NCI-H1092 treated with DMSO at 0.1 percent for 48 hours (cell line): ENCODE data around the gene RNF222.
"Not testable (repeated sequence)": the region's sequence is repeated elsewhere in the genome, so short reads cannot be mapped to it uniquely, and the experiment has no call there.

Experiments used
- DNase-seq: peaks from one replicate; lab custom pipeline; 2025; lab: John Stamatoyannopoulos, UW

The RNF222 gene

DNA sequence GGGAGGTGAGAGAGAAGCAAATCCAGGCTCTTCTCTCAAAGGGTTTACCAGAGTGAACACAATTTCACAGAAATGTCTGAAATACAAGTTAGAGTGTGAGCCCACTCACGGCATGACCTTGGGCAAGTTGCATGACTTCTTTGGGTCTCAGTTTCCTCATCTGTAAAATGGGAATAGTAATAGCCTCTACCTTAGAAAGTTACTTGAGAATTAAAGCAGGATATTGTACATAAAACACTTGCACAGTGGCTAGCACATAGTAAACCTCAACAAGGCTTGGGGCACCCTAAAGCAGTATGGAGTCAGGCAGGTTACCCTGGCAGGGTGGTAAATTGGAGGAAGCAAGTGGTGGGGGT, 13.2 kb upstream of the RNF222 start:
- DNase-seq, result no peak

DNA sequence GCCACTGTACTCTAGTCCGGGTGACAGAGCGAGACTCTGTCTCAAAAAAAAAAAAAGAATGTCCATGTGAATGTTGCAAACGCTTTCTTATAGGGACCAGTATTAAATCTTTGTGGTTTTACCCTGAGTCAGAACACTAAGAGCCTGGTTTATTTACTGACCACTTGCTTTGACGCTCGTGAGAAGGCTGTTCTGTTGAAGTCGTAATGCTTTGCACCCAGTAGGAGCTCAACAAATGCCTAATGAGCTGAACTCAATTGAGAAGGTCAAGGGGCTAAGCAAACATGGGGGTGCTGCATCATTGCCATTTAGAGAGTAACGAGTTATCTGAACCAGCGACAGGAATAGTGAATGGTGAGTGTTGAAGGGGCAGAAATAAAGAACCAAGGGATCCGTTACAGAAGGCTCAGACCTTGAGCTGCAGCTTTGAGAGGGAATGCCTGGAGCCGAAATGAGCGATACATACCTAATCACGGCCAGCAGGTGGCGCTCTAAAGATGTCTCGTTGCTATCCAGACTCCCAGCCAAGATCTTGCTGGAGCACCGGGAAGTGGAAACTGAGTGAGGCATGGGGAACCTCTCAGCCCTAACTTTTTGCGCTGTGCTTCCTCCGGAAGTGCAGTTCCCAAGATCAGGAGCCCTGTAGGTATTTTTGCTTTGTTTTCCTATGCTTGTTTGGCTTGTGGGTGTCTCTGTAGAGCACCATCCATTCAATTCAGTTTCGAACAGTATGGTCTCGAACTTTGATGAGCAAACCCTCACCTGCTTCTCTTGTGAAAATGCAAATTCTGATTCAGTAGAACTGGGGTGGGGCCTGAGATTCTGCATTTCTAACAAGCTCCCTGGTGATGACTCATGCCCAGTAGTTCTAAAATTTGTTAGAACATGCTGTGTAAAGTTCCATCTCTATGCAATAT, 12.6 kb upstream of the RNF222 start:
- DNase-seq, result peak; percentile 73

DNA sequence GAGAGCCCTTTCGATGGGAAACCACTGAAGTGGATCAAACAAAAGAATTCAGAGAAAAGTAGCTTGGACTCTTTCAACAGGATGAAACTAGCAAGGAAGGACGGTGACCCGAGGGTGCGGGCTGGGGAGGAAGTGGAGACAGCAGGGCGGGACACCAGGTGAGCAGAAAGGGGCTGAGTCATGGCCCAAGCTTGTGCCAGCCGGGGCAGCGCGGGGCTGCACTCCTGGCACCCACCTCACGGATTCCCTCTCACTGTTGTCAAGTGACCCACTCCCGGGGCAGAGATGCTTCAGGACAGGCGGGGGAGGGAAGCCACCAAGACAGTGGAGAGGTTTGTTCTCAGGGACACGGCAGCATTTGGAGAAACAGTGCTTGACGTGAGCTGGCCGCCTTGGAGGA, 10.7 kb upstream of the RNF222 start:
- DNase-seq, result no peak

DNA sequence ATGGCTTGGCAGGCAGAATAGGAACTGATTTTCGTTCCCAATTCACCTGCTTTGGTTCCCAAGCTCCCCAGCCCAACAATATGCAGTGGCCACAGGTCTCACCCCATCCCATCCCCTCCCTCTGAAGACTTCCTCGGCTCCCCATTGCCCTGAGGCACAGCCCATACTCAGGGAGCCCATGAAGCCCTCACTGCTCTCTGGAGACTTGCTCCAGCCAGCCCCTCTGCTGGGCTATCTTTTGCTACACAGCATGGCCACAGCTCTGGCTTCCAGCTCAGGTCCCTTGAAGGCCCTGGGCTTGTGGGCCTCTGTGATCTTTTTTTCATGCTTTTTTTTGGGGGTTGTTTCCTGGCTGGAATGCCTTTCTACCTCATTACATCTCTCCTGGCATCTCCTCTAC, 8.5 kb upstream of the RNF222 start:
- DNase-seq, result no peak

DNA sequence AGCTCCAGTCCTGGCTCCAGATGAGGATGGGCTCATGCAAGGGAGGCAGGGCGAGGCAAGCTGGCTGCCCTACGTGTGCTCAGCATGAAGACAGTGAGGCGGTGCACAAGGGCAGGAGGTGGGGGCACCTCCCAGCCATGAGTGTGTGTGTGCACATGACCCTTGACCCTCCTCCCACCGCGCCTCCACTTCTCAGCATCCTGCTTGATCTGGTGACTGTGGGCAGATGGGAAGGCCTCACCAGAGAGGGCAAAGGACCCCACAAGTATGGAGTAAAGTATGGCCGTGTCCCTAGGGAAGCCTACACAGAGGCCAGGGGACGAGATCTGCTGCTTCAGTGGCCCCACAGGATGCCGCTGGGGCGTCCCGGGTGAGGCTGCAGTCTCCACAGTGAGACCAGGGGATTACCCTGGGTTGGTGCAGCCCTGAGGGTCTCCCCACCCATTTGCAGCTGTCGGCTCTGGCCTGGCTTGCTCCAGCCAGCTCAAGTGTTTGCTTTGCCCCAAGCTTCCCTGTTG, 7.9 kb upstream of the RNF222 start:
- no peak for DNase-seq

DNA sequence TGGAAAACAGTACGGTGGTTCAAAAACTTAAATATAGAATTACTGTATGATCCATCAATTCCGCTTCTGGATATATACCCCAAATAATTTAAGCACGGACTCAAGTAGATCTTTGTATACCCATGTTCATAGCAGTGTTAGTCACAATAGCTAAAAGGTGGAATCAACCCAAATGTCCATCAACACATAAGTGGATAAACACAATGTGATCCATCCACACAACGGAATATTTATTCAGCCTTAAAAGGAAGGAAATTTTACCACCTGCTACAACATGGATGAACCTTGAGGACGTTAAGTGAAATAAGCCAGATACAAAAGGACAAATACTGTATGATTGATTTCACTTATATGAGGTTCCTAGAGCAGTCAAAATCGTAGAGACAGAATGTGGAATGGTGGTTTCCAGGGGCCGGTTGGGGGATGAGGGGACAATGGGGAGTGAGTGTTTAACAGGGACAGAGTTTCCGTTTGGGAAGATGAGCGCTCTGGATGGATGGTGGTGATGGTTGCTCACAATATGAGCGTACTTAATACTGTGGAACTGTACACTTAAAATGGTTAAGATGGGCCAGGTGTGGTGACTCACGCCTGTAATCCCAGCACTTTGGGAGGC, 5.4 kb upstream of the RNF222 start:
- no peak for DNase-seq

DNA sequence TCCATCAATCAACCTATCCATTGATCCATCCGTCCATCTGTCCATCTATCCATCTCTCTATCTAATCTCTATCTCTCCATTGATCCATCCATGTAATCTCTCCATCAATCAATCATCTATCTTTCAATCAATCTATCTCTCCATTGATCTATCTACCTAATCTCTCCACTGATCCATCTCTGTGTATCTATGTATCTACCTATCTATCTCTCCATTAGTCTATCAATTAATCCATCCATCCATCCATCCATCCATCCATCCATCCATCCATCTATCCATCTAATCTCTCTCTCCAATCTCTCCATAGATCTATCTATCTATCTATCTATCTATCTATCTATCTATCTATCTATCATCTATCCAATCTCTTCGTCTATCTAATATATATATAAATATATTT, 3.5 kb upstream of the RNF222 start:
- no peak for DNase-seq

DNA sequence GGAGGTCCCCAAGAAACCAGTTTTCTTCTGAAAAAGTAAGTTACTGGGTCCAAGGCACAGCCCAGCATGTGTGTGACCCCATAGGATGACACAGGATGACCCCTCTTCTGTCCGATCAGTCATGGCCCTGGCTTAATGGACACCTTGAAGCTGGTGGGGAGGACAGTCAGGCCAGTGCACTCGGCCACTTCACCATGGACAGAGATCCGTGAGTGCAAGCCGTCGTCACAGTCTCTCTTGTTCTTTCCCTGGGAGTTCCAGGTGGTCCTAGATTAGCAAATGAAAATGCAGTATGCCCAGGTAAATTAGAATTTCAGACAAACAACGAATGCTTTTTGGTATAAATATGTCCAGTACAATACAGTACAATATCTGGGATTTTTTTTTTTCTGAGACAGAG, 1.4 kb upstream of the RNF222 start:
- DNase-seq, result no peak

DNA sequence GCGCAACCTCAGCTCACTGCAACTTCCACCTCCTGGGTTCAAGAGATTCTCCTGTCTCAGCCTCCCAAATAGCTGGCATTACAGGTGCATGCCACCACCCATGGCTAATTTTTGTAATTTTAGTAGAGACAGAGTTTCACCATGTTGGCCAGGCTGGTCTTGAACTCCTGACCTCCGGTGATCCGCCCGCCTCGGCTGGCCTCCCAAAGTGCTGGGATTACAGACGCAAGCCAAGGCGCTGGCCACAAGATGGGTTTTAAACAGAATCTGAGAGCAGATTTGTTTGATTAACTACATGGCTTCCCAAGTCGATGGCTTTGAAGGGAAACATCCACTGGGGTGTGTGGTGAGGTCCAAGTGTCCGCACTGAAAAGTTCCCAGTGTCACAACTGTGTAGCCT, 3.1 kb downstream of the RNF222 start:
- not testable (repeated sequence) for DNase-seq

DNA sequence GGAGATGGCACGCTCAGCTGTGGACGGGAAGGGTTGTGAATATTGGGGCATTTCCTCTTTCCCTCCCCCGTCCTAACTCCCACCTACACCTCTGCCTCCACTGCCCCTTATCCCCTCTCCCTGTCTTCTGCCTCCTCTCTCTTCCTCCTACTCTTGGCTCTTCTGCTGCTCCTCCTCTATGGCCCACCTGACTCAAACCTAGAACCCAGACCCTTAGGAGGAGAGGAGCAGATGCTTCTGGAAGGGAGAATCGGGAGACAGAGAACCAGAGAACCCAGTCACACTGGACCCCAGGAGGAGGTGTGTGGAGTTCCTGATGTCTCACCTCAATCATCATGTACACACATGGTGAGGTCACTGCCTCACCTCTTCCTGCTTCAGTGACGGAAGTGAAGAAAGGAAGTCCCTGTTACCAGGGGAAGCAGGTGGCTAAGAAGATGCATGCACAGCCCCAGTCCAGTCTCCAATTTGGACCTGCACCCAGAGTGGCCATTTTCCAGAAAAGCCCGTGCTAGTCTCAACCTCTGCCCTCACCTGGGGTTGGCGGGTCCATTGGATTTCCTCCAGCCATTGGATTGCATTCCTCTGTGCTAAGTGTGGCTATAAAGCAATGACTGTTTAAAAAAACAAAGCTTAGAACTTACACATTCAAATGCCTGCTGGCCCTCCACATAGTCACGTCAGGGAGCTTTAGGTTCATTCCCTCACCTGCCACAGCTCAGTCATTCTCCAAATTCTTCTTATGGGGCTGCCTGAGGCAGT, 4.0 kb downstream of the RNF222 start:
- DNase-seq, result no peak

DNA sequence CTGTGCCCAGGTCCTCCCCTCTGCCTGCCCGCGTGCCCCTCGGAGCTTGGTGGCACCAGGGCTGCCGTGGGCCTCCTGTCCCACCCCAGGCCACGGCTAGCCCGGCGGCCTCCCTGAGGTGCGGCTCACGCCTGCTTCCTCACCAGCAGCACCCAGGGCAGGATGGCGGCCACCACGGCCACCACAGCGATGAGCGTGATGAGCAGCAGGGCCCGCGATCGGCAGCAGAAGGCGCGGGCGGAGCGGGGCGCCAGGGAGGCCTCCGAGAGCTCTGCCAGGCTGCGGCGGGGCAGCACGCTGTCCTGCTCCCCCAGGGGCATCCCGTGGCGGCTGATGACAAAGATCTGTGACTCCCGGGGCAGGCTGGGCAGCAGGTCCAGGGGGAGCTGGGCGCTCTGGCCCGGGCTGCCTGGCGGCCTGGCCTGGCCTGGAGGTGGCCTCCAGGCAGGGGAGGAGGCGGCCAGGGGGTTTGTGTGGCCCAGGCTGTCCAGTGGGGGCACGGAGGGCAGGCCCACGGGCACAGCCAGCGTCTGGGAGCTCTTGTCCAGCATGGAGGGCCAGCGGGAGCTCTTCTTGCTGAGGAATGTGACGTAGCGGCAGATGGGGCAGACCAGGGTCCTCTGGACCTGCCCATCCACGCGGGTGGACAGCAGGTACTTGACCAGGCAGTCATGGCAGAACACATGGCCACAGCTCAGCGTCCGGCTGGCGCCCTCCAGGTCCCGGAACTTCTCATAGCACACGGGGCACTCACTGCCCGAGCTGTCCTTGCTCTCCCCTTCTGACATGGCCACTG, 4.8 kb downstream of the RNF222 start:
- no peak for DNase-seq

DNA sequence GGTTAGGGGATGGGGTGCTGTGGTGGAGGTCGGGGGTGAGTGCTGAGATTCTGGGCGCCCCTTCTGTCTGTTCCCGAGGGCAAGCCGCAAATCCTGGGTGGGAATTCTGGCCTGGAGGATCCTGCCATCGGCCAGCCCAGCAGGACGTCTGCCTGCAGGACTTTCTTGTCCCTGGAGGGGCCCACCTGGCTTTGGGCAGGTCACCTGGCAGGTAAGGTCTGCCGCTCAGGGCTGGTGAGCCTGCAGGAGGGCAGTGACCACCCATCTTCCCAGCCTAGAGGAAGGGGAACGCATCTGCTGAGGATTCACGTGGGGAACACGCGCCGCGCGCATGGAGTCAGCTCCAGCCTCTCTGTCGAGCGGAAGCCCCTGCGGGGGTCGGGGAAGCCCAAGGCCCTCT, 5.4 kb downstream of the RNF222 start:
- no peak for DNase-seq

DNA sequence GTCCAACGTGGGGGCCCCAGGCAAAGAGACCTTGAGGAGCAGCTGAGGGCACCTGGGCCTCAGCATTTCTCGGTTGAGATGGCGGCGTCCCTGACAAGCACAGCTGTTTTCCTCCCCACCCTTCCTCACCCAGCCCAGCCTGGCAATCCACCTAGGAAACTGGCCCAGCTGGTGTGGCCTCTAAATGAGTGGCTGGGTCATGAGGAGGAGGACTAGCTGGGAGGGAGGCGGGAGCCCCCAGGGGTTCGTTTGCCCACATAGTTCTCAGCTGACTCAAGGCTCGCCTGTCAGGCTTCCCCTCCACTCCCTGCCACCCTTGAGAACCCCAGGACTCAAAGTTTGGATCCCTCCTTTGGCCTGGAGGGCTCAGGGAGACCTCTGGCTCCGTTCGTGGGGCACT, 5.9 kb downstream of the RNF222 start:
- DNase-seq, result no peak

DNA sequence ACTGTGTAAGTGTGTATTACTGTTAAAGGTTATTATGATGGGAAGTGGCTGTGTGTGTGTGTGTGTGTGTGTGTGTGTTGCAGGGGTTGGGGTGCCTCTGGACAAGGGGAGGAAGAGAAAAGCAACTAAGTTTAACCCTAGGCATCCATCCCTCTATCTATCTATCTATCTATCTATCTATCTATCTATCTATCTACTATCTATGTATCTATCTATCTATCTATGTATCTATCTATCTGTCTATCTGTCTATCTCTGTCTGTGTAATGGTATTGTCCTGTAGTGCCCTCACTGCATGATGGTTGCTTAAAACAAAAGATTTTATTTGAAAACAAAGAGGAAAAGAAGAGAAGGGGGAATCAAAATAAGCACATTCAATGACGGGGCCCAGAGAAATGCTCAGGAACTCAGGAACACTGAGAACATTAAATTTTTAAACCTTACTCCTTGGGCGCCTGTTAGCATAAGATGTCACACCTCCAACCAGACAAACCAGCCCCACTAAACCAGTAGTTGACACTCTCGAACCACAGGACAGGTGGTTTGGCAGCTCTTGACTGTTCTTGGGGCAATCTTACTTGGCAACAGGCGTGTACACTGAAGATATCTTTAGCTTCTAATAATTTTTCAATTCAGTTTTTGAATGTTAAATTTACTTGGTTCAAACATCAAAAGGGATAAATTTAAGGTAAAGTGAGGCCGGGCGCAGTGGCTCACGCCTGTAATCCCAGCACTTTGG, 9.5 kb downstream of the RNF222 start:
- DNase-seq, result no peak

DNA sequence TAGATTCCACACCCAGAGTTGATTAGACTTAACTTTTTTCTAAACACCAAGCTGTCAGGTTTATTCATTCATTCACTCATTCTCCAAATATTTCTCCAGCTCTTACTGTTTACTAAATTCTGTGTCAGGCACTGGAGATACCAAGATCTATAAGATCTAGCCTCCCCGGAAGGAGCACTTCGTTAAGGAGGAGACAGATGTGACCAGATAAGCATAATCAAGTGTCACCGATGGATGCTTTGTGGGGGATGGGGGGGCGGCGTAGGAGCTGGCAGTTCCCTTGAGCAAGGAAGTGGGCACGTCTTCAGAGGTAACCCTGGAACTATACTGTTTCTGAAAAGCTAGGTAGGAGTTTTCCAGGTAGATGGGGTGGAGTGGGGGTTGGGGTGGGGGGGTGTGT, 10.8 kb downstream of the RNF222 start:
- DNase-seq, result no peak

DNA sequence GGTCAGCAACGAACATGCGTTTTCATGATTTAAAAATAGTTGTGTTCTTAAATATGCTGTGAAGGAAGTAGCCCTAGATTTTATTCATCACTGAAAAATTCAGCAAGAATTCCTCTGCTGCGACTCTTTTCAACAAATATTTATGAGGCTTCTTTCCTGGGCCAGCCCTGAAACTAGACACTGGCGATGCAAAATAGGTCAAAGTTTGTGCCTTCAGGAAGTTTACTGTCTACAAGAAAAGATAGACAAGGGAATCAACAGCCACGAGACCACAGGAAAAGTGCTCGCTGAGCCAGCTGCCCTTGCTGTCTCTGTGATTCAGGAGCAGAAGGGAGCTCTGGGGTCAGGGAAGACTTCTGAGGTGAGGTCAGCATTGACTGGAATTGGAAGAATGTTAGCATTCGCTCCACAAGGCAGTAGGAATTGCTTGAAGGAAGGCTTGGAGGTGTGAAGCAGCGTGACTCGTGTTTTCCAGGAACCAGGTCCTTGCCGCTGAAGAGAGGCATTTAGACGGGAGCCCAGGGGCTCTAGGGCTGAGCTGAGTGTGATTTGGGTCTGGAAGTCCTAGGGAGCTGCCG, 12.7 kb downstream of the RNF222 start:
- DNase-seq, result no peak

DNA sequence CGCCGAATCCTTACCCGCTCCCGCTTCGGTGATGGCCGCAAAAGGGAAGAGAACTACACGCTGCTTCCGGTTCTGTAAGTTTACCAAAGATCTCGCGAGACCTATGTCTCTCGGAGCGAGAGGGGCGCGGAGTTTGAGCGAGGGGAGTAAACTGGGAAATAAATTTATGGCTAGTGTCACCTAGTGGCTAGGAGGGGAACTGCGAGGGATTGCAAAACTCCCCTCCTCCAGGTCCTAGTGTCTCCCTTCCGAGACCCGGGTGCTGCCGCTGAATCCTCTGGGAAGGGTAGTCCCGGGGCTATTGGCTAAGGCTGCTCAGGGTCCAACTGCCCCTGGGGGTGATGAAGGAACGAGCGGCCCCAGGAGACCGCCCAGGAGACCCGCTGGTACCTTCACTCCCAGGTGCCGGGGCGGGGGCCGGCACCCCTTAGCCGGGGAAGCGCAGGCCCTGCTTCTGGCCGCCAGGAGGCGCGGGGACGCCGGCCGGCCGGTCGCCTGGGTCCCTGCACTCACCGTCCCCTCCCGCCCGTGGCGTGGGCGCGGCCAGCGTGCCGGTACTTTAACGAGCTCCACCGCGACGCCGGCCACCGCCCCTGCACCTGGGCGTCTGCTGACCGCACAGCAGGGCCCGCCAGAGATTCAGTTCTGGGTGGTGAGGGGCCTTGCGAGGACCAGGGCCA, 14.3 kb downstream of the RNF222 start, which contains the start of gene RPL26:
TSS of gene RPL26 (minus strand) at position 51 of the 680 bp plus-strand sequence. CDS start 883 bp downstream, outside the sequence.
- peak; percentile 97 for DNase-seq

DNA sequence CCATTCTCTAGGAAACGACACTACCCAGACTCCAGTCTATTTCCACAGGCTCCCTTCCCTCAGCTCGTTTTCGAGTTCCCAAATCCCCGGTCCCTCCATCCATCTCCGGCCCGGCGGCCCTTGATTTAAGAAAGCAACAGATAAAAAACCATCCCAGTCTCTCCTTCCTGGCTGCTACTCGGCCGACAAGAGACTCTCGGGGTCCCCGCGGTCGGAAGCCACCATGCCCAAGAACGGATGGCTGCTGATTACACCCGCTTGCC, 14.8 kb downstream of the RNF222 start:
- DNase-seq, result no peak

DNA sequence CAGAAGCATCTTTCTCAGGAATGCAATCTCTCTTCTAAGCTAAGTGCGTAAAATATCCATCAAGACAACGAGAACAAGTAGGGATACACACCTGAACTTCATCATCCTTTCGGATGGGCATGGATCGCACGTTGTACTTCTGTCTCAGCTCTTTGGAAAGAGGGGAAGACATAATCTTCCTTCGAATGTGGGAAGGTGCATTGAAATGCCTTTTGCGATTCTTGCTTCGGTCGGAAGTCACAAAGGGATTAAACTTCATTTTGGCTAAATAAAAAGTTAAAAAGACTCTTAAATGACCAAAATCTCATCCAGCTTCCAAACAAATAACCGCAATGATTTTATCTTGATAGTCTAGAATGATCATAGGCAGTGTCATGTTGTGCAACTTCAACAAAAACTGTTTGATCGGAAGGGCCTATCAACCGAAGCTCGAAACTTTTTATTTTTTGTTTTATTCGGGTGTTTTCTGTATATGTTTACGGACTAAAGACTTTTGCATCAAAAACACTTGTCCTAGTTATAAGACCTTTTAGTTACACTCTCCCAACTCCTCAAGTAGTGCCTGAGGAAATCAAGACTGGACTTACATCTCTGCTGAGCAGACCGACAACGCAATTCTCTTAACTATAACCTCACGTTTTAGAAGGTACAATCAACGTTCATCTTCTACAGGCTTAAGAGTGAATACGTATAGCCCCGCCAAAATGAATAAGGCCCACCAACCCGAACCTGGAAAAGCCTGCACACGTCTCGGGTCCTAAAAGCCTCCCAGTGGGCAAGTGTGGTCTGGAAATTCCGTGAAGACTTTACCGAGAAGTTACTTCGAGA, 15.4 kb downstream of the RNF222 start:
- no peak for DNase-seq

DNA sequence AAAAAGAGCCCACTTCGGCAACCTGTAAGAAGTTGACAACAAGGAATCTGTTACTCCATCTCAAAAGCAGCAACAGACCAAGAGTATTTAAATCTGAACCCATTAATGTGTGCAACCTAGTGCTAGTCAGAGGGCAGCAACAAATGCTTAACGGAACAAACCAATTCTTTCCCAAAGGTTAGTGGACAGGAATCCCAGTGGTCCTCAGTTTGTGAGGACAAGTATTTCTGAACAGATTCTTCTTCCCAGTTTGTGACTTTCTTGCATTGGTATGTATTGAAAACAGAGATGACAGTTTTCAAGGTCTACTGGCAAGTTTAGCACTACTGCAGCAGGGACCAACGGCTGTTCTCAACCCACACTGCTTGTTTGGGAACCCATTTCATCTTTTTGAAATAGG, 17.6 kb downstream of the RNF222 start:
- no peak for DNase-seq
